Measurements from ENCODE around the gene TCP11L2. TPM values are rescaled to one million over a fixed set of nuclear protein-coding genes. Genes with fewer than 3 reads are reported as not detected.
A peak's percentile ranks its signal among the peaks of the same experiment; 100 is the strongest.

TCP11L2 gene
- total RNA-seq, 3 donors from 2014 or later (not counting 1 experiment from before 2014, with no cell fraction given): 68.8 to 97.7 (median 71.1) TPM

DNA sequence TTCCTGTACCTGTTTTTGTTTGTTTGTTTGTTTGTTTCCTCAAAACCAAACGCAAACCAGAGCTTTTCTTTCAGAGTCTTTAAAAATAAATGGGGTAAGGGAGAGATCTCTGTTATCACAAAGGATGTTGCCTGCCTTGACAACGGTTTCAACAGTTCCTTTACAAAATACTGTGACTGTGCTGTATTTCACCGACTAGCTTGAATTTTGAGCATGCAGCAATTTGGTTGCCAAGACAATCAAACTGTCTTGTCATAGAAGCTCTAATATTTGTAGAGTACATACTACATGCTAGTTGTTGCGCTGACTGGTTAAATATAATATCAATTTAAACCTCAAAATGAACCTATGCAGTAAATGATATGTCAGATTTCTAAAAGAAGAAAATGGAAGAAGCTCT, 22.4 kb upstream of the TCP11L2 start:
- H3K9me3 ChIP-seq (ENCODE audit: control insufficient read depth, insufficient read depth, low read length): peaks cover 8% of the 10 kb centered on the region
- DNase-seq (no peak), ATAC-seq (peak in 1 of 3 donors; percentile 37)
- 92% methylated on average over 3 of the region's 4 CpGs for WGBS (ENCODE audit: insufficient coverage)
- peaks cover 6% of the 10 kb centered on the region for H3K27me3 ChIP-seq (ENCODE audit: control insufficient read depth, insufficient read depth, low read length)
- H3K4me1 ChIP-seq (ENCODE audit: control insufficient read depth, insufficient read depth, low read length): no peaks in the 10 kb centered on the region
- no peaks in the 10 kb centered on the region for H3K36me3 ChIP-seq (ENCODE audit: control insufficient read depth, insufficient read depth, low read length)
- TF ChIP-seq, protein P1, sequence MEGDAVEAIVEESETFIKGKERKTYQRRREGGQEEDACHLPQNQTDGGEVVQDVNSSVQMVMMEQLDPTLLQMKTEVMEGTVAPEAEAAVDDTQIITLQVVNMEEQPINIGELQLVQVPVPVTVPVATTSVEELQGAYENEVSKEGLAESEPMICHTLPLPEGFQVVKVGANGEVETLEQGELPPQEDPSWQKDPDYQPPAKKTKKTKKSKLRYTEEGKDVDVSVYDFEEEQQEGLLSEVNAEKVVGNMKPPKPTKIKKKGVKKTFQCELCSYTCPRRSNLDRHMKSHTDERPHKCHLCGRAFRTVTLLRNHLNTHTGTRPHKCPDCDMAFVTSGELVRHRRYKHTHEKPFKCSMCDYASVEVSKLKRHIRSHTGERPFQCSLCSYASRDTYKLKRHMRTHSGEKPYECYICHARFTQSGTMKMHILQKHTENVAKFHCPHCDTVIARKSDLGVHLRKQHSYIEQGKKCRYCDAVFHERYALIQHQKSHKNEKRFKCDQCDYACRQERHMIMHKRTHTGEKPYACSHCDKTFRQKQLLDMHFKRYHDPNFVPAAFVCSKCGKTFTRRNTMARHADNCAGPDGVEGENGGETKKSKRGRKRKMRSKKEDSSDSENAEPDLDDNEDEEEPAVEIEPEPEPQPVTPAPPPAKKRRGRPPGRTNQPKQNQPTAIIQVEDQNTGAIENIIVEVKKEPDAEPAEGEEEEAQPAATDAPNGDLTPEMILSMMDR (IDR thresholded peaks at IDR 0.05): no peak
- Mint-ChIP-seq H3K27ac (no peak overlapping the region), H3K4me3 (no peak overlapping the region), H3K27me3 (ENCODE audit: low read depth in 2 of 2) (peaks cover 15 to 26% of the 10 kb centered on the region in 2 donors), H3K9me3 (peaks cover 8 to 12% of the 10 kb centered on the region in 2 donors), H3K4me1 (no peaks in the 10 kb centered on the region), H3K36me3 (peaks cover 17% of the 10 kb centered on the region)
- intact Hi-C loops (cut with micrococcal nuclease): no loop called here
- no peak overlapping the region for H3K27ac ChIP-seq (ENCODE audit: low read length)
- no peak overlapping the region for H3K4me3 ChIP-seq (ENCODE audit: low read length)

DNA sequence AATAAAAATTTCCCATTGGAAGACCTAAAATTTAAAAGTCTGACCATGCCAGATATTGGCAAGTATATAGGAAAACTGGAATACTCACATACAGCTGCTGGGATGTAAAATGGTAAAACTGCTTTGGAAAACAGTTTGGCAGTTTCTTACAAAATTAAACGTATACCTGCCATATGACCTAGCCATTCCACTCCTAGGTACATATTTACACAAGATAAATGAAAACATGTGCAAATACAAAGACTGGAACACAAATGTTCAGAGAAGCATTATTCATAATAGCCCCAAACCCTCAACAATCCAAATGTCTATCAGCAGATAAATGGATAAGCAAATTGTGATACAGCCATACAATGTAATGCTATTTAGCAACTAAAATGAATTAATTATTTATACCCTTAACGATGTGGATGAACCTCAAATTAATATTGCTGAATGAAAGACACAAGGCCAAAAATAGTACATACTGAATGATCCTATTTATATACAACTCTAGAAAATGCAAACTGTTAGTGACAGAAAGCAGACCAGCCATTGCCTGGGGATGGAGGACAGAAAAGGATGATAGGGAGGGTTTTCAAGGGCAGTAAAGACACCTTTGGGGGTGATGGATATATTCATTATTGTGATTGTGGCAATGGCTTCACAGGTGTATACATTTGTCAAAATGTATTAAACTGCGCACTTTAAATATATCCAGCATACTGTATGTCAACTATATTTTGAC, 21.3 kb upstream of the TCP11L2 start:
- no peak overlapping the region for H3K4me3 Mint-ChIP-seq
- Histone ChIP-seq H3K27ac (ENCODE audit: low read length) (no peak overlapping the region), H3K36me3 (ENCODE audit: control insufficient read depth, insufficient read depth, low read length) (no peaks in the 10 kb centered on the region), H3K9me3 (ENCODE audit: control insufficient read depth, insufficient read depth, low read length) (peaks cover 8% of the 10 kb centered on the region), H3K4me1 (ENCODE audit: control insufficient read depth, insufficient read depth, low read length) (no peaks in the 10 kb centered on the region), H3K4me3 (ENCODE audit: low read length) (no peak overlapping the region), H3K27me3 (ENCODE audit: control insufficient read depth, insufficient read depth, low read length) (peaks cover 6% of the 10 kb centered on the region)
- H3K27me3 Mint-ChIP-seq (ENCODE audit: low read depth in 2 of 2): peaks cover 25 to 30% of the 10 kb centered on the region in 2 donors
- peaks cover 8 to 12% of the 10 kb centered on the region in 2 donors for H3K9me3 Mint-ChIP-seq
- H3K4me1 Mint-ChIP-seq: no peaks in the 10 kb centered on the region
- H3K27ac Mint-ChIP-seq: no peak overlapping the region
- no peak for DNase-seq
- peaks cover 17% of the 10 kb centered on the region for H3K36me3 Mint-ChIP-seq
- no peak for ATAC-seq
- 91% methylated on average over 1 of the region's 3 CpGs for WGBS (ENCODE audit: insufficient coverage)
- TF ChIP-seq, protein P1 (IDR thresholded peaks at IDR 0.05): no peak
- intact Hi-C loops (cut with micrococcal nuclease): no loop called here

DNA sequence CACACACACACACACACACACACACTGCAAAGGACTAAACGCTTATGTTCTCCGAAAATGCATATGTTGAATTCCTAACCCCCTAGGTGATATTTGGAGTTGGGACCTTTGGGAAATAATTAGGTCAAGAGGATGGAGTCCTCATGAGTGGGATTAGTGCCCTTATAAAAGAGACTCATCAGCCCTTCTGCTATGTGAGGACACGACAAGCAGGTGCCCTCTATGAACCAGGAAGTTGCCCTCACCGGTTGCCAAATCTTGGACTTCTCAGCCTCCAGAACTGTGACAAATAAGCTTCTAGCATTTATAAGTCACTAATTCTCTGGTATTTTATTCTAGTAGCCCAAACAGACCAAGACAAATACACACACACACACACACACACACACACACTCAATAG, 20.7 kb upstream of the TCP11L2 start:
- ATAC-seq (peak in 1 of 3 donors; percentile 22), DNase-seq (no peak)
- Mint-ChIP-seq H3K36me3 (peaks cover 17% of the 10 kb centered on the region), H3K9me3 (peaks cover 8 to 12% of the 10 kb centered on the region in 2 donors), H3K27me3 (ENCODE audit: low read depth in 2 of 2) (peaks cover 27 to 32% of the 10 kb centered on the region in 2 donors), H3K4me1 (no peaks in the 10 kb centered on the region), H3K27ac (no peak overlapping the region), H3K4me3 (no peak overlapping the region)
- WGBS (ENCODE audit: insufficient coverage): 96% methylated on average over 2 of the region's 4 CpGs
- Histone ChIP-seq H3K36me3 (ENCODE audit: control insufficient read depth, insufficient read depth, low read length) (no peaks in the 10 kb centered on the region), H3K9me3 (ENCODE audit: control insufficient read depth, insufficient read depth, low read length) (peaks cover 8% of the 10 kb centered on the region), H3K27ac (ENCODE audit: low read length) (no peak overlapping the region), H3K27me3 (ENCODE audit: control insufficient read depth, insufficient read depth, low read length) (peaks cover 6% of the 10 kb centered on the region), H3K4me1 (ENCODE audit: control insufficient read depth, insufficient read depth, low read length) (no peaks in the 10 kb centered on the region), H3K4me3 (ENCODE audit: low read length) (no peak overlapping the region)
- intact Hi-C loops (cut with micrococcal nuclease): loop anchor here (1.0 kb wide), 1 partner anchor 55 kb away; no protein-coding TSS in a partner anchor
- TF ChIP-seq, protein P1 (IDR thresholded peaks at IDR 0.05): no peak
